Myocyte (in vitro differentiated cells): ENCODE measurements around the gene PHLPP2. TPM values are rescaled to one million over a fixed set of nuclear protein-coding genes. Genes with fewer than 3 reads are reported as not detected.
"Not testable (repeated sequence)": the region's sequence is repeated elsewhere in the genome, so short reads cannot be mapped to it uniquely, and the experiment has no call there.

Experiments
- DNase-seq: peaks from one replicate; pipeline ENCODE4 v3.0.0-alpha.2; 2012; ENCODE audit warnings: low read depth
- total RNA-seq: library from RNA; depleted of rRNA; stranded (reverse); fragments of >200 nt; gene quantifications from 2 replicates; pipeline ENCODE4 v1.2.3, GENCODE V29; 2014

Gene PHLPP2
- total RNA-seq, 1 donor from 2014 or later, result 9.1 TPM

- DNase-seq, result no peak
Observed at GRCh38 chr16:71625113-71625850, 99.2 kb downstream of the PHLPP2 start.

DNA sequence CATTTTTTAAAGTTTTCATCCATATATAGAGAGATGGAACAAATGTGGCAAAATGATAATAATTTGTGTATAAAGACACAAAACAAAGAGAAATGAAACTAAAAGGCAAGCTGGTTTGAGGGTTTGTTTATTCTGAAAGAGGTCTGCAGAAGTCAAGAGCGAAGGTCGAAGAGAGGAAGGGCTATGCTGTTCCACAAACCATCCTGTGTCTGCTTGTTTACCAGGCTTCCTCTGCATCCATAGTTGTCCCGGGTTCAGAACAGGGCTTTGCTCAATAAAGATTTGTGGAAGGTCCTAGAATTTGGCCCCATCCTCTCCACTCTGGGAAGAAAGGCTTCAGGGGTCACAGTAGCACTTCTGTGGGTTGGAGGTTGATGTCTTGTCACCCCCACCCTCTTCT, 100.9 kb downstream of the PHLPP2 start:
- DNase-seq, result no peak

- no peak for DNase-seq
Observed at GRCh38 chr16:71622088-71622487, 102.4 kb downstream of the PHLPP2 start.

DNA sequence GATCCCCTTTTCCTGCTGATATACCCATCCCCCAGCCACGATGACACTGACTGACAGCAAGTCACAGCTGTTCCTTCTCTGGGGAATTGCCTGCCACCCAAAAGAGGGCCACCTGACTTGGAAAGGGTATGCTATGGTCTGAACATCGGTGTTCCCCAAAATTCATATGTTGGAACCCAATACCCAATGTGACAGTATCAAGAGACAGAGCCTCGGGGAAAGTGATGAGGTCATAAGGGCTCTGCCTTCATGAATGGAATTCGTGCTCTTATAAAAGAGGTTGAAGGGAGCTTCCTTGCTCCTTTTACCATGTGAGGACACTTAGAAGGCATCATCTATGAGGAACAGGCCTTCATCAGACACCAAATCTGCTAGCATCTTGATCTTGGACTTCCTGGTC, 106.1 kb downstream of the PHLPP2 start:
- DNase-seq, result no peak

GRCh38 chr16:71614956-71615355, 109.5 kb downstream of the PHLPP2 start:
- DNase-seq, result not testable (repeated sequence)

- peak; percentile 68 for DNase-seq
Observed at GRCh38 chr16:71610936-71611871, 113.3 kb downstream of the PHLPP2 start.

DNA sequence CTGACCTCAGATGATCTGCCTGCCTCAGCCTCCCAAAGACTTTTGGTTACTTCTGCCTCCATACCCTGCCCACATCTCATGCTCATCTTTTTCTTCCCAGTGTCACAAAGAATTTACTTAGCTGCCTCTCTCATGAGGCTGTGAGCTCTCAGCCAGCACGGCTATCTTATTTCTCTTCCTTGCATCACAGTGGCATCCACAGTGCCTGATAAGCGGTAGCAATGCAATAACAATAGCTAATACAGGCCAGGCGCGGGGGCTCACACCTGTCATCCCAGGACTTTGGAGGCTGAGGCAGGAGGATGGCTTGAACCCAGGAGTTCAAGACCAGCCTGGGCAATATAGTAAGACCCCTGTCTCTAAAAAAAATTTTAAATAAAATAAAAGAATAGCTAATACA, 114.1 kb downstream of the PHLPP2 start:
- DNase-seq, result peak; percentile 7

- no peak for DNase-seq
Observed at GRCh38 chr16:71609066-71609465, 115.4 kb downstream of the PHLPP2 start.

GRCh38 chr16:71600822-71601221, 123.7 kb downstream of the PHLPP2 start:
- no peak for DNase-seq

DNA sequence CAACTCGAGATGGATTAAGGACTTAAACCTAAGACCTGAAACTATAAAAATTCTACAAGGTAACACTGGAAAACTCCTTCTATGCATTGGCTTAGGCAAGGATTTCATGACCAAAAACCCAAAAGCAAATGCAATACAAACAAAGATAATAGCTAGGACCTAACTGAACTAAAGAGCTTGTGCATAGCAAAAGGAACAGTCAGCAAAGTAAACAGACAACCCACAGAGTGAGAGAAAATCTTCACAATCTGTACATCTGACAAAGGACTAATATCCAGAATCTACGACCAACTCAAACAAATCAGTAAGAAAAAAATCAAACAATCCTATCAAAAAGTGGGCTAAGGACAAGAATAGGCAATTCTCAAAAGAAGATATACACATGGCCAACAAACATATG, 126.1 kb downstream of the PHLPP2 start:
- not testable (repeated sequence) for DNase-seq

GRCh38 chr16:71595340-71595826, 129.1 kb downstream of the PHLPP2 start:
- DNase-seq, result not testable (repeated sequence)

Other genes with a start within 250 kb of the PHLPP2 start
- gene ZNF19, start 235.4 kb downstream of the PHLPP2 start, total RNA-seq, result 2.2 and 3.8 TPM in 2 replicates
- gene CHST4, start 198.3 kb downstream of the PHLPP2 start, total RNA-seq, result not detected in 2 replicates
- not detected in 2 replicates for gene TAT, start 147.6 kb downstream of the PHLPP2 start, total RNA-seq
- gene MARVELD3, start 98.5 kb downstream of the PHLPP2 start, total RNA-seq, result not detected in 2 replicates
- gene AP1G1, start 84.1 kb upstream of the PHLPP2 start, total RNA-seq, result 56.2 and 60.6 TPM in 2 replicates
- 10.6 and 10.7 TPM in 2 replicates for gene ATXN1L, start 121.3 kb upstream of the PHLPP2 start, total RNA-seq
- 5.3 and 7.1 TPM in 2 replicates for gene ZNF821, start 159.5 kb upstream of the PHLPP2 start, total RNA-seq
- gene IST1, start 170.8 kb upstream of the PHLPP2 start, total RNA-seq, result 246 and 256 TPM in 2 replicates